NB4 (cell line): ENCODE data around the gene COL5A1.

Source experiments
- POLR2A ChIP-seq: IDR thresholded peaks from 2 replicates; pipeline ENCODE4 v1.6.1; 2011; ENCODE audit warnings: mild to moderate bottlenecking; ENCODE audit not compliant: insufficient read length; ENCODE audit errors: extremely low read depth
- TF ChIP-seq, protein P1 (sequence below): IDR thresholded peaks from one replicate; pipeline ENCODE4 v1.5.1; 2012; ENCODE audit warnings: low read depth, low read length

DNA sequence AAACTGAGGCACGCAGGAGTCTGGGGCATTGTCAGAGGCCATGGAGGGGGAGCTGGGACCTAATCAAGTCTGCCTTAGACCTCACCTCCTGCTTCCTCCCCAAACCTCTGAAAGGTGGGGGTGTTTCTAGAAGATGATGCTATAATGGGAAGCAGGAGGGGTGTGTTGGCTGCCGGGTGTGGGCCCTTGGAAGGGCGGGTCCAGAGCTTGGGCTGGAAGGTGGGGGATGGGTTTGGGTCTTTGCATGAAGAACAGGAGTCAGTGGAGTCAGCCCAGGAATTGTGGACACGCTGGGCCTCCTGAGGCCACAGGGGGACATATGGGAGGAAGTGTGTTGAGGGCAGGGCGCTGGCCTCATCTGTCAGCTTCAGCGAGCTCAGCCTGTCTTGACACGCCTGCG is 138.0 kb downstream of the COL5A1 start:
- TF ChIP-seq, protein P1, sequence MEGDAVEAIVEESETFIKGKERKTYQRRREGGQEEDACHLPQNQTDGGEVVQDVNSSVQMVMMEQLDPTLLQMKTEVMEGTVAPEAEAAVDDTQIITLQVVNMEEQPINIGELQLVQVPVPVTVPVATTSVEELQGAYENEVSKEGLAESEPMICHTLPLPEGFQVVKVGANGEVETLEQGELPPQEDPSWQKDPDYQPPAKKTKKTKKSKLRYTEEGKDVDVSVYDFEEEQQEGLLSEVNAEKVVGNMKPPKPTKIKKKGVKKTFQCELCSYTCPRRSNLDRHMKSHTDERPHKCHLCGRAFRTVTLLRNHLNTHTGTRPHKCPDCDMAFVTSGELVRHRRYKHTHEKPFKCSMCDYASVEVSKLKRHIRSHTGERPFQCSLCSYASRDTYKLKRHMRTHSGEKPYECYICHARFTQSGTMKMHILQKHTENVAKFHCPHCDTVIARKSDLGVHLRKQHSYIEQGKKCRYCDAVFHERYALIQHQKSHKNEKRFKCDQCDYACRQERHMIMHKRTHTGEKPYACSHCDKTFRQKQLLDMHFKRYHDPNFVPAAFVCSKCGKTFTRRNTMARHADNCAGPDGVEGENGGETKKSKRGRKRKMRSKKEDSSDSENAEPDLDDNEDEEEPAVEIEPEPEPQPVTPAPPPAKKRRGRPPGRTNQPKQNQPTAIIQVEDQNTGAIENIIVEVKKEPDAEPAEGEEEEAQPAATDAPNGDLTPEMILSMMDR = no peak
- no peak for TF ChIP-seq POLR2A
